HCT116 (cell line): ENCODE data around the gene SLC36A2. TPM values are rescaled to one million over a fixed set of nuclear protein-coding genes. Genes with fewer than 3 reads are reported as not detected.

Experiments used
- ATAC-seq: fragments of 200-7000 bp; cut with Tn5 transposase; 2 replicates; pipeline ENCODE4 v1.9.1; 2020; ENCODE audit warnings: mild to moderate bottlenecking, moderate library complexity
- BruUV-seq: library from RNA; stranded (reverse); fragments of 400-500 nt; replicated peaks from 2 replicates; lab custom pipeline; 2021; lab: Mats Ljungman, UMichigan
- CTCF ChIA-PET: fragments of 300-600 bp; sonication (Branson Sonifier 250); formaldehyde crosslinking; loops from one replicate; lab custom pipeline; 2021; ENCODE audit warnings: antibody characterized with exemption; lab: Charles Lee
- POLR2A ChIA-PET: fragments of 300-600, 350-600 bp; sonication (Branson Sonifier 250); formaldehyde crosslinking; loops from one replicate; lab custom pipeline; 2021; ENCODE audit warnings: antibody characterized with exemption; lab: Charles Lee
- RAD21 ChIA-PET, 2 experiments: fragments of 300-600 bp; sonication (Branson Sonifier 250); formaldehyde crosslinking; loops; one replicate each; lab custom pipeline; 2023; ENCODE audit warnings: low total read pairs in 2 of 2; ENCODE audit not compliant: uncharacterized antibody in 2 of 2, unreplicated experiment in 2 of 2, low non-redundant PET in 1 of 2; lab: Charles Lee
- DNase-seq: peaks from one replicate; pipeline ENCODE4 v3.0.0-alpha.2; 2010; ENCODE audit warnings: low read depth, low spot score
- H2AFZ ChIP-seq: fragments of 200-600 bp; shearing (Covaris generic), sonication (generic); 2 replicates; pipeline ENCODE4 v1.6.1; 2017; ENCODE audit warnings: low read depth, mixed run types, mixed read lengths, antibody characterized with exemption, low read length; ENCODE audit not compliant: poor library complexity, severe bottlenecking
- H3K27ac ChIP-seq: 2 replicates; pipeline ENCODE4 v1.5.1; 2012; ENCODE audit warnings: low read depth, low read length
- H3K27me3 ChIP-seq: fragments of 200-600 bp; sonication (generic); 2 replicates; pipeline ENCODE4 v1.6.1; 2016; ENCODE audit warnings: mixed run types, low read length, mixed read lengths; ENCODE audit not compliant: insufficient read depth
- H3K36me3 ChIP-seq, 2 experiments: fragments of 200-500 bp in 1 of 2; fragments of 200-600 bp in 1 of 2; sonication (Bioruptor generic) in 1 of 2; sonication (generic) in 1 of 2; 2 replicates each; pipeline versions ENCODE4 v1.5.1 to v1.6.1; 2014 to 2016; ENCODE audit warnings: low read length in 2 of 2, inconsistent platforms in 1 of 2, mixed read lengths in 1 of 2, mixed run types in 1 of 2; ENCODE audit not compliant: insufficient read depth in 2 of 2, control insufficient read depth in 1 of 2
- H3K4me1 ChIP-seq, 2 experiments: fragments of 200-600 bp in 1 of 2; sonication (generic) in 1 of 2; 2 replicates each; pipeline versions ENCODE4 v1.5.1 to v1.6.1; 2012 to 2017; ENCODE audit warnings: low read length in 2 of 2, inconsistent platforms in 1 of 2, mild to moderate bottlenecking in 1 of 2, mixed read lengths in 1 of 2, mixed run types in 1 of 2, moderate library complexity in 1 of 2; ENCODE audit not compliant: insufficient read depth in 2 of 2, control insufficient read depth in 1 of 2
- H3K4me2 ChIP-seq: fragments of 200-600 bp; sonication (generic); 2 replicates; pipeline ENCODE4 v1.6.1; 2017; ENCODE audit warnings: mixed run types, low read length, mixed read lengths
- H3K4me3 ChIP-seq, 2 experiments: fragments of 200-600 bp in 1 of 2; sonication (generic) in 1 of 2; replicated peaks in 1 of 2; 2 replicates each; pipeline ENCODE4 v1.5.1; 2011 to 2016; ENCODE audit warnings: low read length in 2 of 2, control low read depth in 1 of 2, low read depth in 1 of 2, mild to moderate bottlenecking in 1 of 2, mixed read lengths in 1 of 2, mixed run types in 1 of 2
- H3K79me2 ChIP-seq: fragments of 200-600 bp; sonication (generic); 2 replicates; pipeline ENCODE4 v1.6.1; 2017; ENCODE audit warnings: mild to moderate bottlenecking, mixed run types, low read length, moderate library complexity, mixed read lengths; ENCODE audit not compliant: insufficient read depth
- H3K9ac ChIP-seq: fragments of 200-600 bp; sonication (generic); 2 replicates; pipeline ENCODE4 v1.6.1; 2016; ENCODE audit warnings: low read length, mixed read lengths
- H3K9me2 ChIP-seq: fragments of 200-600 bp; sonication (generic), shearing (Covaris generic); 2 replicates; pipeline ENCODE4 v1.6.1; 2017; ENCODE audit warnings: mixed run types, mild to moderate bottlenecking, moderate library complexity; ENCODE audit not compliant: insufficient read depth
- H3K9me3 ChIP-seq, 2 experiments: fragments of 200-500 bp in 1 of 2; fragments of 200-600 bp in 1 of 2; sonication (Bioruptor generic) in 1 of 2; sonication (generic) in 1 of 2; 2 replicates each; pipeline ENCODE4 v1.6.1; 2014 to 2017; ENCODE audit warnings: low read length in 2 of 2, mixed read lengths in 2 of 2, inconsistent platforms in 1 of 2, low read depth in 1 of 2, mild to moderate bottlenecking in 1 of 2, mixed run types in 1 of 2, moderate library complexity in 1 of 2; ENCODE audit not compliant: control insufficient read depth in 1 of 2, insufficient read depth in 1 of 2
- H4K20me1 ChIP-seq: fragments of 200-600 bp; sonication (generic), shearing (Covaris generic); 2 replicates; pipeline ENCODE4 v1.6.1; 2017; ENCODE audit warnings: mixed run types, mild to moderate bottlenecking, moderate library complexity; ENCODE audit not compliant: insufficient read depth
- CBX3 ChIP-seq: IDR thresholded peaks from 2 replicates; pipeline ENCODE4 v1.6.1; 2012; ENCODE audit warnings: low read depth
- EGR1 ChIP-seq: IDR thresholded peaks from 2 replicates; pipeline ENCODE4 v1.6.1; 2012; ENCODE audit warnings: low read depth
- ELF1 ChIP-seq: IDR thresholded peaks from 2 replicates; pipeline ENCODE4 v1.6.1; 2012; ENCODE audit warnings: low read depth, borderline replicate concordance
- EZH2 ChIP-seq: fragments of 200-600 bp; sonication (generic); IDR thresholded peaks from 2 replicates; pipeline ENCODE4 v1.6.1; 2017; ENCODE audit warnings: antibody characterized with exemption, mixed run types
- JUND ChIP-seq: IDR thresholded peaks from 2 replicates; pipeline ENCODE4 v1.6.1; 2012
- POLR2A ChIP-seq: IDR thresholded peaks from 2 replicates; pipeline ENCODE4 v1.7.0; 2011; ENCODE audit warnings: borderline replicate concordance; ENCODE audit not compliant: insufficient read depth, insufficient read length; ENCODE audit errors: extremely low read depth
- SIN3A ChIP-seq: IDR thresholded peaks from 2 replicates; pipeline ENCODE4 v1.6.1; 2012; ENCODE audit warnings: low read depth
- SP1 ChIP-seq: IDR thresholded peaks from 2 replicates; pipeline ENCODE4 v1.6.1; 2012; ENCODE audit warnings: low read depth
- SRF ChIP-seq: IDR thresholded peaks from 2 replicates; pipeline ENCODE4 v1.6.1; 2012; ENCODE audit warnings: low read depth
- intact Hi-C: fragments of 100-400 bp; cut with micrococcal nuclease; formaldehyde crosslinking; loops from 2 replicates; pipeline ENCODE4 v1.10.0; 2022
- total RNA-seq: library from RNA; stranded (reverse); gene quantifications from one replicate; pipeline ENCODE4 v1.2.1, GENCODE V29; 2021; ENCODE audit not compliant: unreplicated experiment
- TF ChIP-seq, protein P1 (sequence below), 3 experiments: fragments of 200-600 bp in 1 of 3; sonication (generic) in 1 of 3; IDR thresholded peaks in 2 of 3; conservative IDR thresholded peaks in 1 of 3; 2 replicates each; pipeline ENCODE4 v1.5.1; 2012 to 2017; ENCODE audit warnings: low read depth in 2 of 3, low read length in 2 of 3, antibody characterized with exemption in 1 of 3, borderline replicate concordance in 1 of 3, control low read depth in 1 of 3, mild to moderate bottlenecking in 1 of 3, mixed read lengths in 1 of 3, mixed run types in 1 of 3, moderate library complexity in 1 of 3; ENCODE audit not compliant: insufficient read depth in 1 of 3
- TF ChIP-seq, protein P2 (sequence below): IDR thresholded peaks from 2 replicates; pipeline ENCODE4 v1.6.1; 2011; ENCODE audit warnings: mild to moderate bottlenecking, low read length, moderate library complexity; ENCODE audit not compliant: insufficient replicate concordance; ENCODE audit errors: extremely low read depth

Gene SLC36A2
- total RNA-seq, 1 experiment from 2014 or later: not detected

DNA sequence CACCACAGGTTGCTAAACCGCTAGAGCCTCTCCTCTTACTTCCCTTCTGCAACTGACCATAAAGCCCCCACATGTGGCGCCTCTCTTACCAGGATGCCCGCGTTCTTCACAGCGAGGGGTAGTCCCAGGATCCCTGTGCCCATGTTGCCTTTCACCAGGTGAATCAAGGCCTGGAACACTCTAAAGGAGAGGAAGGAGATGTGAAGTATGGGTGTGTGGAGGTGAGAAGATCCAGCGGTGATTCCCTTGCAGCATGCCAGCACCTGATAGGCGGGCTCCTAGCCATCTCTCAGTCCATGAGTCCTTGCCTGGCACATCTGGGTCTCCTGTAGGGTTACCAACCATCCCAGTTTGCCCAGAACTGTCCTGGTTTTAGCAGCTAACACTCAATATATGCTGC lies 3.3 kb downstream of the SLC36A2 start:
- Histone ChIP-seq H4K20me1 (no peaks in the 10 kb centered on the region), H3K4me3 (no peak overlapping the region), H3K9me2 (no peaks in the 10 kb centered on the region), H3K9me3 (no peaks in the 10 kb centered on the region), H3K79me2 (no peaks in the 10 kb centered on the region), H3K4me2 (no peak overlapping the region), H3K4me1 (no peaks in the 10 kb centered on the region), H2AFZ (no peak overlapping the region), H3K9ac (no peak overlapping the region), H3K36me3 (no peaks in the 10 kb centered on the region), H3K27me3 (peaks cover 84% of the 10 kb centered on the region), H3K27ac (no peak overlapping the region)
- ChIA-PET RAD21 (no interaction called here), CTCF (no interaction called here), POLR2A (no interaction called here)
- ATAC-seq (no peak), DNase-seq (no peak)
- no TSS peak for BruUV-seq
- TF ChIP-seq JUND (no peak), ELF1 (no peak), SRF (no peak), EGR1 (no peak), EZH2 (no peak), SIN3A (no peak), SP1 (no peak), CBX3 (no peak), POLR2A (no peak)
- TF ChIP-seq, protein P1, sequence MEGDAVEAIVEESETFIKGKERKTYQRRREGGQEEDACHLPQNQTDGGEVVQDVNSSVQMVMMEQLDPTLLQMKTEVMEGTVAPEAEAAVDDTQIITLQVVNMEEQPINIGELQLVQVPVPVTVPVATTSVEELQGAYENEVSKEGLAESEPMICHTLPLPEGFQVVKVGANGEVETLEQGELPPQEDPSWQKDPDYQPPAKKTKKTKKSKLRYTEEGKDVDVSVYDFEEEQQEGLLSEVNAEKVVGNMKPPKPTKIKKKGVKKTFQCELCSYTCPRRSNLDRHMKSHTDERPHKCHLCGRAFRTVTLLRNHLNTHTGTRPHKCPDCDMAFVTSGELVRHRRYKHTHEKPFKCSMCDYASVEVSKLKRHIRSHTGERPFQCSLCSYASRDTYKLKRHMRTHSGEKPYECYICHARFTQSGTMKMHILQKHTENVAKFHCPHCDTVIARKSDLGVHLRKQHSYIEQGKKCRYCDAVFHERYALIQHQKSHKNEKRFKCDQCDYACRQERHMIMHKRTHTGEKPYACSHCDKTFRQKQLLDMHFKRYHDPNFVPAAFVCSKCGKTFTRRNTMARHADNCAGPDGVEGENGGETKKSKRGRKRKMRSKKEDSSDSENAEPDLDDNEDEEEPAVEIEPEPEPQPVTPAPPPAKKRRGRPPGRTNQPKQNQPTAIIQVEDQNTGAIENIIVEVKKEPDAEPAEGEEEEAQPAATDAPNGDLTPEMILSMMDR (IDR thresholded peaks at IDR 0.05 in 2 of 3, conservative IDR thresholded peaks at IDR 0.05 in 1 of 3; ENCODE audit: borderline replicate concordance in 1 of 3, insufficient read depth in 1 of 3, low read depth in 2 of 3, low read length in 2 of 3): no peak
- TF ChIP-seq, protein P2, sequence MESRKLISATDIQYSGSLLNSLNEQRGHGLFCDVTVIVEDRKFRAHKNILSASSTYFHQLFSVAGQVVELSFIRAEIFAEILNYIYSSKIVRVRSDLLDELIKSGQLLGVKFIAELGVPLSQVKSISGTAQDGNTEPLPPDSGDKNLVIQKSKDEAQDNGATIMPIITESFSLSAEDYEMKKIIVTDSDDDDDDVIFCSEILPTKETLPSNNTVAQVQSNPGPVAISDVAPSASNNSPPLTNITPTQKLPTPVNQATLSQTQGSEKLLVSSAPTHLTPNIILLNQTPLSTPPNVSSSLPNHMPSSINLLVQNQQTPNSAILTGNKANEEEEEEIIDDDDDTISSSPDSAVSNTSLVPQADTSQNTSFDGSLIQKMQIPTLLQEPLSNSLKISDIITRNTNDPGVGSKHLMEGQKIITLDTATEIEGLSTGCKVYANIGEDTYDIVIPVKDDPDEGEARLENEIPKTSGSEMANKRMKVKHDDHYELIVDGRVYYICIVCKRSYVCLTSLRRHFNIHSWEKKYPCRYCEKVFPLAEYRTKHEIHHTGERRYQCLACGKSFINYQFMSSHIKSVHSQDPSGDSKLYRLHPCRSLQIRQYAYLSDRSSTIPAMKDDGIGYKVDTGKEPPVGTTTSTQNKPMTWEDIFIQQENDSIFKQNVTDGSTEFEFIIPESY: no peak
- intact Hi-C loops: no loop called here
